Right atrium auricular region (tissue), 2 donors: Measurements from ENCODE around the gene LRMDA. TPM values are rescaled to one million over a fixed set of nuclear protein-coding genes. Genes with fewer than 3 reads are reported as not detected.

Experiments
- DNase-seq: peaks from one replicate; pipeline ENCODE4 v3.0.0-alpha.2; 2019; ENCODE audit warnings: low spot score
- H3K27ac ChIP-seq, 2 donors: fragments of 200-600 bp; sonication (generic); 1 replicate in 1 of 2; 2 replicates in 1 of 2; pipeline ENCODE4 v1.5.1; 2016 to 2019
- H3K27me3 ChIP-seq, 2 donors: fragments of 200-600 bp; sonication (generic); one replicate each; pipeline versions ENCODE4 v1.5.1 to v1.6.0; 2017 to 2019
- H3K36me3 ChIP-seq: fragments of 200-600 bp; sonication (generic); one replicate; pipeline ENCODE4 v1.5.1; 2016
- H3K4me1 ChIP-seq, 2 donors: fragments of 200-600 bp; sonication (generic); one replicate each; pipeline versions ENCODE4 v1.5.1 to v1.6.0; 2017 to 2019
- H3K4me3 ChIP-seq, 2 donors: fragments of 200-600 bp; sonication (generic); 1 replicate in 1 of 2; 2 replicates in 1 of 2; pipeline ENCODE4 v1.5.1; 2017 to 2019; ENCODE audit warnings: mild to moderate bottlenecking in 1 of 2, moderate library complexity in 1 of 2
- H3K9me3 ChIP-seq, 2 donors: fragments of 200-600 bp; sonication (generic); one replicate each; pipeline ENCODE4 v1.5.1; 2019
- CTCF ChIP-seq, 2 donors: fragments of 200-600 bp; sonication (generic); IDR thresholded peaks; one replicate each; pipeline ENCODE4 v1.5.1; 2019; ENCODE audit warnings: antibody characterized with exemption in 2 of 2
- total RNA-seq, 2 donors: library from RNA; depleted of rRNA; stranded (reverse); fragments of >200 nt; gene quantifications; one replicate each; pipeline ENCODE4 v1.1.0, GENCODE V29; 2016

The LRMDA gene
- total RNA-seq, 2 donors from 2014 or later = 6.1 to 19.1 TPM

- peaks cover 0 to 21% of the 10 kb centered on the region in 2 donors for H3K4me1 ChIP-seq
- no peak overlapping the region for H3K27ac ChIP-seq
- no peak overlapping the region for H3K4me3 ChIP-seq
- H3K27me3 ChIP-seq = no peaks in the 10 kb centered on the region
- no peak for DNase-seq
- H3K9me3 ChIP-seq = no peaks in the 10 kb centered on the region
- TF ChIP-seq CTCF (IDR thresholded peaks at IDR 0.05) = no peak
- no peaks in the 10 kb centered on the region for H3K36me3 ChIP-seq
These were observed 1020.5 kb downstream of the LRMDA start for GRCh38 chr10:76451911-76452310.

- Histone ChIP-seq H3K27me3 (no peaks in the 10 kb centered on the region), H3K4me1 (peaks cover 0 to 21% of the 10 kb centered on the region in 2 donors), H3K9me3 (no peaks in the 10 kb centered on the region), H3K27ac (no peak overlapping the region), H3K36me3 (no peaks in the 10 kb centered on the region), H3K4me3 (no peak overlapping the region)
- DNase-seq = no peak
- no peak for TF ChIP-seq CTCF (IDR thresholded peaks at IDR 0.05)
These were observed 1021.9 kb downstream of the LRMDA start for GRCh38 chr10:76453332-76453731.

DNA sequence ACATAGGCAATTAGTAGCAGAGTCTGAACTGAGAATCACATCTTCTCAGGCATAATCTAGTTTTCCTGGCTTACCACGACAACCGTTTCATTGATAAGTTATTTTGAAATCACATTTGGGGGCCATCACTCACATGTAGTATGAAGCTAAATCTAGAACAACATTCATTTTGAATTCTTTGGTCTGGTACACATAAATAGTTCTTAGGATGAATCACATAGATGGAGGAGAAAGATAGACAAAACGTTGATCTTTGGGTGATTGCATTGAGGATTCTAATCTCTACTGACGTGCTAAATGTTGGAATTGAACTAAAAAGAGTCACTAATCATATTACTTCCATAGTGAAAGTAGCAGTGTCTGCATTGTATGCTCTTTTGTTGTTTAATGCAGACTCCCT lies 1022.6 kb downstream of the LRMDA start:
- H3K4me1 ChIP-seq = peaks cover 0 to 28% of the 10 kb centered on the region in 2 donors
- no peak overlapping the region for H3K4me3 ChIP-seq
- DNase-seq = no peak
- TF ChIP-seq CTCF (IDR thresholded peaks at IDR 0.05) = no peak
- no peaks in the 10 kb centered on the region for H3K27me3 ChIP-seq
- peak overlapping the region in 1 of 2 donors; percentile 19 for H3K27ac ChIP-seq
- no peaks in the 10 kb centered on the region for H3K9me3 ChIP-seq
- H3K36me3 ChIP-seq = no peaks in the 10 kb centered on the region

DNA sequence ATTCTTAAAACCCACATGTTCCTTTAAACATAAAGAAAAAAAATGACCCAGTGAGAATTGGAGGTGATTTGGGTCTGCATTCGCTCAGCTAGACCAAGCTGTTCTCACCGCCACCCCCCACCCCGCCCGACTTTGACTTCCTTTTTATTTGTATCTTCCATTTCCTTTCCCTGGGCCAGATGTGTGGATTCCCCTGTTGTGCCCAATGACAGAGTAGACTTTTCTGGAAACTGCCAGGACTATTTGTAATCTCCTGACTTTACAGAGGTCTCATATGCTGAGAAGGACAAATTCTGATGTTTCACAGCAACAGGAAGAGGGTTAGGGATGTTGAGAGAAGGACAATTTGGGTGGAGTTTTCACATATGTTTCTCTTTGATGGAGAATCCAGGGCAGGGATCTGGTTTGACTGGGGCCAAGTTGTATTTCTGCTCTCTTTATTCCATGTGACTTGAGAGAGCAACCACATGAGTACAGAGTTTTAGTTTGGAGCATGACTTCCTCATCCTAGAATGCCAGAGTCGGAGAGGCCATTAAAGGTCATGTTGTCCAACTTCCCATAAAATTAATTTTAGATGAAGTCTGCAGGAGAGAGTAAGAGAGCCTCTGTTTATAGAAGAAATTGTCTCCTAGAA lies 1023.2 kb downstream of the LRMDA start:
- Histone ChIP-seq H3K4me1 (peaks cover 0 to 34% of the 10 kb centered on the region in 2 donors), H3K27me3 (no peaks in the 10 kb centered on the region), H3K36me3 (no peaks in the 10 kb centered on the region), H3K4me3 (no peak overlapping the region), H3K27ac (peak overlapping the region in 1 of 2 donors; percentile 19), H3K9me3 (no peaks in the 10 kb centered on the region)
- no peak for DNase-seq
- TF ChIP-seq CTCF (IDR thresholded peaks at IDR 0.05) = no peak

GRCh38 chr10:76456197-76456596 lies 1024.8 kb downstream of the LRMDA start:
- no peak for TF ChIP-seq CTCF (IDR thresholded peaks at IDR 0.05)
- peaks cover 0 to 37% of the 10 kb centered on the region in 2 donors for H3K4me1 ChIP-seq
- H3K36me3 ChIP-seq = no peaks in the 10 kb centered on the region
- H3K4me3 ChIP-seq = no peak overlapping the region
- DNase-seq = peak; percentile 74
- H3K27me3 ChIP-seq = no peaks in the 10 kb centered on the region
- no peaks in the 10 kb centered on the region for H3K9me3 ChIP-seq
- peak overlapping the region in 1 of 2 donors; percentile 18 for H3K27ac ChIP-seq
